IMR-90 (cell line): ENCODE results near the gene CRTC1. TPM values are rescaled to one million over a fixed set of nuclear protein-coding genes. Genes with fewer than 3 reads are reported as not detected.
A peak's percentile ranks its signal among the peaks of the same experiment; 100 is the strongest.

Experiments used
- ATAC-seq: fragments of 200-7000 bp; cut with Tn5 transposase; 2 replicates; pipeline ENCODE4 v1.9.1; 2020; ENCODE audit warnings: low read depth, mild to moderate bottlenecking, moderate library complexity
- BruUV-seq: library from RNA; stranded (reverse); fragments of 400-500 nt; replicated peaks from 2 replicates; lab custom pipeline; 2021; lab: Mats Ljungman, UMichigan
- CTCF ChIA-PET: fragments of 300-600 bp; formaldehyde crosslinking; extraction: SDS; loops from one replicate; lab custom pipeline; 2021; ENCODE audit warnings: antibody characterized with exemption; lab: Yijun Ruan, JAX
- POLR2A ChIA-PET: fragments of 300-600 bp; sonication (Branson Sonifier 250); formaldehyde crosslinking; loops from one replicate; lab custom pipeline; 2022; ENCODE audit warnings: antibody characterized with exemption; ENCODE audit not compliant: unreplicated experiment; lab: Charles Lee
- DNase-seq: peaks from one replicate; pipeline ENCODE4 v3.0.0; 2013
- H2AFZ ChIP-seq: replicated peaks from 2 replicates; pipeline ENCODE3; 2013; ENCODE audit warnings: low read length, mild to moderate bottlenecking; ENCODE audit not compliant: poor library complexity
- H2AK5ac ChIP-seq: 2 replicates; pipeline ENCODE4 v1.6.1; 2013; ENCODE audit warnings: low read depth, low read length, inconsistent platforms
- H2AK9ac ChIP-seq: replicated peaks from 2 replicates; pipeline ENCODE3; 2013; ENCODE audit warnings: mild to moderate bottlenecking, low read depth, low read length, moderate library complexity; ENCODE audit not compliant: poor library complexity
- H2BK120ac ChIP-seq: 2 replicates; pipeline ENCODE4 v1.6.1; 2013; ENCODE audit warnings: low read depth, low read length, inconsistent platforms
- H2BK15ac ChIP-seq: 3 replicates; pipeline ENCODE4 v1.6.1; 2013; ENCODE audit warnings: low read depth, low read length, inconsistent platforms
- H2BK20ac ChIP-seq: 2 replicates; pipeline ENCODE4 v1.6.1; 2013; ENCODE audit warnings: low read depth, mild to moderate bottlenecking, inconsistent platforms, low read length, moderate library complexity
- H2BK5ac ChIP-seq: 2 replicates; pipeline ENCODE4 v1.6.1; 2013; ENCODE audit warnings: mild to moderate bottlenecking, low read depth, low read length, inconsistent platforms; ENCODE audit not compliant: poor library complexity, severe bottlenecking
- H3K14ac ChIP-seq: replicated peaks from 2 replicates; pipeline ENCODE4 v1.6.1; 2013; ENCODE audit warnings: low read depth, low read length, inconsistent platforms
- H3K18ac ChIP-seq: 2 replicates; pipeline ENCODE4 v1.6.1; 2013; ENCODE audit warnings: low read depth, low read length, control low read depth
- H3K23ac ChIP-seq: 2 replicates; pipeline ENCODE4 v1.6.1; 2013; ENCODE audit warnings: low read depth, low read length, inconsistent platforms
- H3K27ac ChIP-seq: 2 replicates; pipeline ENCODE4 v1.5.1; 2013; ENCODE audit warnings: mild to moderate bottlenecking, control low read depth, low read length; ENCODE audit not compliant: insufficient read depth
- H3K27me3 ChIP-seq: 2 replicates; pipeline ENCODE4 v1.6.1; 2013; ENCODE audit warnings: low read length; ENCODE audit not compliant: control insufficient read depth, insufficient read depth
- H3K36me3 ChIP-seq: 2 replicates; pipeline ENCODE4 v1.6.1; 2013; ENCODE audit warnings: low read length, mixed read lengths; ENCODE audit not compliant: control insufficient read depth, insufficient read depth
- H3K4ac ChIP-seq: 2 replicates; pipeline ENCODE4 v1.6.1; 2013; ENCODE audit warnings: low read depth, low read length, inconsistent platforms
- H3K4me1 ChIP-seq: 2 replicates; pipeline ENCODE4 v1.6.1; 2013; ENCODE audit warnings: low read length, mixed read lengths; ENCODE audit not compliant: control insufficient read depth, insufficient read depth
- H3K4me2 ChIP-seq: 2 replicates; pipeline ENCODE4 v1.6.1; 2013; ENCODE audit warnings: low read depth, mild to moderate bottlenecking, control low read depth, low read length, moderate library complexity
- H3K4me3 ChIP-seq: 2 replicates; pipeline ENCODE4 v1.5.1; 2013; ENCODE audit warnings: low read depth, mild to moderate bottlenecking, control low read depth, low read length, moderate library complexity; ENCODE audit not compliant: insufficient read depth
- H3K56ac ChIP-seq: 2 replicates; pipeline ENCODE4 v1.6.1; 2013; ENCODE audit warnings: low read length, inconsistent platforms; ENCODE audit not compliant: insufficient read depth; ENCODE audit errors: extremely low read depth
- H3K79me1 ChIP-seq, 2 experiments: 2 replicates each; pipeline ENCODE4 v1.6.1; 2013; ENCODE audit warnings: low read length in 2 of 2, inconsistent platforms in 1 of 2, low read depth in 1 of 2
- H3K9ac ChIP-seq: 2 replicates; pipeline ENCODE4 v1.6.1; 2013; ENCODE audit warnings: low read depth, low read length, control low read depth
- H3K9me1 ChIP-seq: 2 replicates; pipeline ENCODE4 v1.6.1; 2013; ENCODE audit warnings: low read length, inconsistent platforms; ENCODE audit not compliant: insufficient read depth
- H3K9me3 ChIP-seq: 2 replicates; pipeline ENCODE4 v1.6.1; 2013; ENCODE audit warnings: low read length; ENCODE audit not compliant: control insufficient read depth, insufficient read depth
- H4K20me1 ChIP-seq: 2 replicates; pipeline ENCODE4 v1.6.1; 2013; ENCODE audit warnings: low read length, inconsistent platforms; ENCODE audit not compliant: insufficient read depth
- H4K5ac ChIP-seq: 2 replicates; pipeline ENCODE4 v1.6.1; 2013; ENCODE audit warnings: mild to moderate bottlenecking, low read depth, low read length, control low read depth
- H4K8ac ChIP-seq, 2 experiments: 2 replicates each; pipeline ENCODE4 v1.6.1; 2013; ENCODE audit warnings: low read depth in 2 of 2, low read length in 2 of 2, control low read depth in 1 of 2, inconsistent platforms in 1 of 2
- H4K91ac ChIP-seq: 2 replicates; pipeline ENCODE4 v1.6.1; 2013; ENCODE audit warnings: low read depth, low read length, inconsistent platforms; ENCODE audit not compliant: insufficient read depth
- RCOR1 ChIP-seq: IDR thresholded peaks from 2 replicates; pipeline ENCODE4 v1.6.1; 2012; ENCODE audit warnings: mild to moderate bottlenecking, low read length, improper control_type of control experiment; ENCODE audit not compliant: insufficient replicate concordance
- dilution Hi-C: fragments of 300-500 bp; cut with HindIII; formaldehyde crosslinking; loops from one replicate; pipeline ENCODE4 v1.14.3; 2018; ENCODE audit warnings: low sequenced_read_pairs; ENCODE audit not compliant: unreplicated experiment
- in situ Hi-C: fragments of 300-500 bp; cut with MboI; formaldehyde crosslinking; loops from 3 replicates; pipeline ENCODE4 v1.14.3; 2019; ENCODE audit warnings: low sequenced_read_pairs, inconsistent platforms, mixed read lengths
- intact Hi-C: fragments of 100-400 bp; cut with micrococcal nuclease; formaldehyde crosslinking; loops from 2 replicates; pipeline ENCODE4 v1.10.0; 2022
- polyA plus RNA-seq, 3 experiments: library from polyadenylated mRNA; depleted of rRNA; stranded (reverse); fragments of >200 nt; gene quantifications; 2 replicates each; pipeline ENCODE4 v1.2.3, GENCODE V29; 2012; ENCODE audit warnings: low replicate concordance in 1 of 3
- total RNA-seq: library from RNA; depleted of rRNA; stranded (reverse); fragments of >200 nt; gene quantifications from 2 replicates; pipeline ENCODE4 v1.2.3, GENCODE V29; 2012

Gene CRTC1
- total and polyA plus RNA-seq, 2 of the 4 experiments (the other 2 are of a cell fraction): 0.18 to 5.7 TPM

DNA sequence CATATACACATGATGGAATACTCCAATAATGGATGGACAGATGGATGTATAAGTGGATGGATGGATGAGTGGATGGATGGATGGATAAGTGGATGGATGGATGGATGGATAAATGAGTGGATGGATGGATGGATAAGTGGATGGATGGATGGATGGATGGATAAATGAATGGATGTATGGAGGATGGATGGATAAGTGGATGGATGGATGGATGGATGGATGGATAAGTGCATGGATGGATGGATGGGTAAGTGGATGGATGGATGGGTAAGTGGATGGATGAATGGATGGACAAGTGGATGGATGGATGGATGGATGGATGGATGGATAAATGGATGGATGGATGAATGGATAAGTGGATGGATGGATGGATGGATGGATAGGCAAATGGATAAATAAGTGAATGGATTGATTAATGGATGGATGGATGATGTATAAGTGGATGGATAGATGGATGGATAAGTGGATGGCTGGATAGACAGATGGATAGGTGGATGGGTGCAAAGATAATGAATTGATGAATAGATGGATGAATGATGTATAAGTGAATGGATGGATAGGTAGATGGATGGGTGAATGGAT is 116.0 kb downstream of the CRTC1 start:
- Histone ChIP-seq H3K4ac (no peak overlapping the region), H3K18ac (no peak overlapping the region), H3K4me1 (no peaks in the 10 kb centered on the region), H4K5ac (no peak overlapping the region), H2AK9ac (no peak overlapping the region), H2BK15ac (no peak overlapping the region), H4K20me1 (no peaks in the 10 kb centered on the region; the same call in 1 of the 2 replicates), H3K9me1 (no peaks in the 10 kb centered on the region), H4K91ac (no peak overlapping the region), H3K4me3 (no peak overlapping the region), H3K4me2 (no peak overlapping the region), H3K14ac (no peak overlapping the region), H3K56ac (no peak overlapping the region), H4K8ac (no peak overlapping the region), H3K9me3 (peaks cover 9% of the 10 kb centered on the region; the same call in 1 of the 2 replicates), H2BK20ac (no peak overlapping the region), H3K36me3 (no peaks in the 10 kb centered on the region), H2AK5ac (no peak overlapping the region), H2BK120ac (no peak overlapping the region), H3K23ac (no peak overlapping the region), H3K79me1 (no peaks in the 10 kb centered on the region), H3K27ac (no peak overlapping the region), H3K27me3 (peaks cover 46% of the 10 kb centered on the region), H2AFZ (no peak overlapping the region), H2BK5ac (peak overlapping the region; percentile 65), H3K9ac (no peak overlapping the region)
- CTCF ChIA-PET: no interaction called here
- intact Hi-C loops: no loop called here
- BruUV-seq: no TSS peak
- ATAC-seq (no peak), DNase-seq (no peak)
- no peak for TF ChIP-seq RCOR1
- in situ Hi-C loops: no loop called here
- POLR2A ChIA-PET: no interaction called here
- dilution Hi-C loops: no loop called here
